Heart right ventricle (tissue), 16 donors: ENCODE results near the gene MX2. TPM values are rescaled to one million over a fixed set of nuclear protein-coding genes. Genes with fewer than 3 reads are reported as not detected.

Experiments
- ATAC-seq, 8 donors: fragments of 200-7000 bp; cut with Tn5 transposase; one replicate each; pipeline ENCODE4 v1.9.1; 2020; ENCODE audit warnings: mild to moderate bottlenecking in 8 of 8, moderate library complexity in 8 of 8, moderate number of reproducible peaks in 1 of 8
- DNase-seq, 2 donors: peaks; one replicate each; pipeline ENCODE4 v3.0.0-alpha.2; 2020
- H3K27ac ChIP-seq, 10 donors: fragments of 200-600 bp; sonication (generic) in 2 of 10; one replicate each; pipeline versions ENCODE4 v1.5.0 to v1.8.0; 2020 to 2022; ENCODE audit warnings: mild to moderate bottlenecking in 3 of 10
- H3K27me3 ChIP-seq, 7 donors: fragments of 200-600 bp; one replicate each; pipeline ENCODE4 v1.8.0; 2021 to 2022; ENCODE audit warnings: mild to moderate bottlenecking in 2 of 7
- H3K36me3 ChIP-seq, 9 donors: fragments of 200-600 bp; sonication (generic) in 1 of 9; one replicate each; pipeline versions ENCODE4 v1.5.0 to v1.8.0; 2020 to 2022; ENCODE audit warnings: mild to moderate bottlenecking in 2 of 9
- H3K4me1 ChIP-seq, 9 donors: fragments of 200-600 bp; sonication (generic) in 1 of 9; one replicate each; pipeline versions ENCODE4 v1.5.0 to v1.8.0; 2020 to 2022; ENCODE audit warnings: mild to moderate bottlenecking in 4 of 9
- H3K4me3 ChIP-seq, 10 donors: fragments of 200-600 bp; sonication (generic) in 2 of 10; one replicate each; pipeline versions ENCODE4 v1.5.0 to v1.8.0; 2020 to 2022; ENCODE audit warnings: mild to moderate bottlenecking in 7 of 10, moderate library complexity in 2 of 10
- H3K9me3 ChIP-seq, 11 donors: fragments of 200-600 bp in 10 of 11; sonication (generic) in 2 of 11; one replicate each; pipeline versions ENCODE4 v1.5.0 to v1.8.0; 2013 to 2022; ENCODE audit warnings: mild to moderate bottlenecking in 2 of 11, control low read depth in 1 of 11, moderate library complexity in 1 of 11
- CTCF ChIP-seq, 9 donors: fragments of 200-600 bp; sonication (generic) in 2 of 9; IDR thresholded peaks; one replicate each; pipeline versions ENCODE4 v1.5.0 to v1.8.0; 2021 to 2022; ENCODE audit warnings: antibody characterized with exemption in 9 of 9, mild to moderate bottlenecking in 5 of 9, moderate library complexity in 1 of 9
- WGBS, 2 donors: extraction: QIAGEN DNeasy Blood & Tissue Kit; methylation state at CpG; one replicate each; pipeline ENCODE4 v1.1.7; 2013; ENCODE audit warnings: inconsistent platforms in 1 of 2; 5-methylcytosine and 5-hydroxymethylcytosine counted together
- intact Hi-C, 10 donors: fragments of 100-400 bp; cut with DNase I; formaldehyde crosslinking; loops; one replicate each; pipeline versions ENCODE4 v1.11.1 to v1.14.2; 2022
- polyA plus RNA-seq, 2 donors: library from polyadenylated mRNA; stranded (reverse); fragments of 200-250 nt; gene quantifications; one replicate each; pipeline ENCODE4 v1.2.3, GENCODE V29; 2013
- total RNA-seq, 10 donors: library from RNA; stranded (reverse); fragmentation: NEBNext Ultra II Directional in 3 of 10; extraction: Animal tissue kit (Norgen Biotek cat#: 25700) in 3 of 10; gene quantifications; one replicate each; pipeline versions ENCODE4 v1.2.1 to v1.2.4, GENCODE V29; 2021 to 2023
- donor health status: Arrhythmogenic right ventricular cardiomyopathy.
- donor health status: ischemic (EF 13 %, LVEDD 7.1; RV severe dilation, severe dysfunction).
- donor health status: healthy with polysubstance abuse.
- donor health status: DM: no; HTN: yes; CAD: no.
- donor health status: DM: no; HTN: no; CAD: no.
- donor health status: ischemic (EF 25% LVEDD 6.9; RV normal size, moderate dysfunction).
- donor health status: ischemic (EF 25% LVEDD 5.7; RV mildly dilated, moderate dysfunction).
- donor health status: healthy.
- donor health status: DM: yes; HTN: yes; CAD: no.
- donor health status: Ischemic cardiomyopathy.
- donor health status: ischemic (EF 35%, LVEDD 5.7; RV mildly dilated, moderate dysfunction).
- donor health status: nonischemic (EF 11% LVEDD 7.7; RV severe dilation, severe dysfunction).
- donor health status: DM: yes; HTN: yes; CAD: no.
- donor health status: PGD.
- donor health status: ischemic (EF 29% LVEDD 5.4; RV normal size, mild dysfunction).
- donor health status: nonischemic (EF 23%, LVEDD 6.1; RV moderate dilation, normal function).

MX2 gene
- total and polyA plus RNA-seq, 12 donors: 3.0 to 22.9 (median 6.6) TPM

GRCh38 chr21:41316200-41317062 lies 45.4 kb upstream of the MX2 start, which contains the start of gene FAM3B:
Gene FAM3B (plus strand): TSS chr21:41316801. CDS start chr21:41316880, 79 bp downstream.
- peaks cover 3 to 13% (median 10%) of the 10 kb centered on the region in 9 donors for H3K4me1 ChIP-seq
- peak within 1 kb of the TSS; percentile 14 to 44 (median 29) for H3K4me3 ChIP-seq
- no peak for TF ChIP-seq CTCF (IDR thresholded peaks at IDR 0.05)
- WGBS, 2 donors: 7 to 8% methylated on average over 55 of the region's 55 CpGs
- no peak within 1 kb of the TSS for H3K27ac ChIP-seq
- H3K36me3 ChIP-seq: no peaks in the 10 kb centered on the region
- H3K9me3 ChIP-seq: no peaks in the 10 kb centered on the region
- intact Hi-C loops: no loop called here
- ATAC-seq: peak in 1 of 8 donors; percentile 61
- H3K27me3 ChIP-seq: peaks cover 17 to 61% (median 50%) of the 10 kb centered on the region in 7 donors
- DNase-seq: no peak

DNA sequence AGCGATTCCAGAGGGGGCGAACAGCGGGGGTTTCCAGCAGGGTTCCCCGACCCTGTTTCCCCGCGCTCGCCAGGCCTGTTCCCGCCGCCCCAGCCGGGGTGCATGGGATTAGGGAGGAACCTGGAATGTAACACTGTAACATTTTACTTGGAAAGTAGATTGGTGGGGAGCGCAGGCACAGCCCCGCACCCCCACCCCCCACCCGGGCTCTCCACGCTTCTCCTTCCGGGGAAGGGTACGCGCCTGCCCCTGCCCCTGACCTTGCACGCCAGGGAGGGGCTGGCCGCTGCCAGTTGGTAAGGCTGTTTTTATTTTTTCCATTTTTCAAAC lies 44.8 kb upstream of the MX2 start:
- ATAC-seq (no peak), DNase-seq (no peak)
- intact Hi-C loops: no loop called here
- Histone ChIP-seq H3K4me3 (peak overlapping the region in 9 of 10 donors; percentile 14 to 44 (median 33)), H3K36me3 (no peaks in the 10 kb centered on the region), H3K4me1 (peaks cover 3 to 13% (median 10%) of the 10 kb centered on the region in 9 donors), H3K27me3 (peaks cover 17 to 64% (median 50%) of the 10 kb centered on the region in 7 donors), H3K27ac (no peak overlapping the region), H3K9me3 (no peaks in the 10 kb centered on the region)
- TF ChIP-seq CTCF (IDR thresholded peaks at IDR 0.05): no peak
- WGBS, 2 donors: 15 to 16% methylated on average over 19 of the region's 19 CpGs

DNA sequence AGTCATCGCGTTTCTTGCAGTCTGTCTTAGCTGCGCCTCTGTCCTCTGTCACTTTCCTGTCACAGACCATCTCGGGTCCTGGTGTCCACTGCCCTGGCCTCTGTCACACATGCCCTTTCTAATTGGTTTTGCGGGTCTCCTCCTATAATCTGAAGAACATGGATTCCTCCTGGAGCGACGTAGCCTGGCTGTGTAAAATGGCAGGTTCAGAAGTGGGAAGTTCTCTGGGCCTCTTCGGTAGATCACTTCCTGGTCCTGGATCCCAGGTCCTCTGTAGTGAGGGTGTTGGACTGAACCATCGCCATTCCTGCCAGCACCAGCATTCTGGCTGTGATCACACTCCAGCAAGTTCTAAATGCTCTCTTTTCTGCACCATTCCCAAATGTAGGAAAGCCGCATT lies 44.4 kb upstream of the MX2 start:
- no peak for DNase-seq
- no peak overlapping the region for H3K4me3 ChIP-seq
- H3K27me3 ChIP-seq: peaks cover 17 to 64% (median 50%) of the 10 kb centered on the region in 7 donors
- peaks cover 3 to 13% (median 10%) of the 10 kb centered on the region in 9 donors for H3K4me1 ChIP-seq
- intact Hi-C loops: no loop called here
- ATAC-seq: no peak
- no peaks in the 10 kb centered on the region for H3K9me3 ChIP-seq
- H3K36me3 ChIP-seq: no peaks in the 10 kb centered on the region
- 74 to 77% methylated on average over 10 of the region's 10 CpGs for WGBS, 2 donors
- H3K27ac ChIP-seq: no peak overlapping the region
- TF ChIP-seq CTCF (IDR thresholded peaks at IDR 0.05): no peak

- DNase-seq (no peak), ATAC-seq (no peak)
- intact Hi-C loops: no loop called here
- H3K9me3 ChIP-seq: no peaks in the 10 kb centered on the region
- no peaks in the 10 kb centered on the region for H3K36me3 ChIP-seq
- peaks cover 17 to 64% (median 50%) of the 10 kb centered on the region in 7 donors for H3K27me3 ChIP-seq
- H3K27ac ChIP-seq: no peak overlapping the region
- no peak for TF ChIP-seq CTCF (IDR thresholded peaks at IDR 0.05)
- 91 to 93% methylated on average over 9 of the region's 9 CpGs for WGBS, 2 donors
- H3K4me3 ChIP-seq: no peak overlapping the region
- H3K4me1 ChIP-seq: peaks cover 3 to 13% (median 10%) of the 10 kb centered on the region in 9 donors
Measured at GRCh38 chr21:41318218-41318617, 43.6 kb upstream of the MX2 start.
